Breast epithelium (tissue), 3 donors: ENCODE results near the gene AKT3.

ENCODE experiments used
- CTCF ChIP-seq, 3 donors: fragments of 450-650 bp; IDR thresholded peaks; one replicate each; pipeline ENCODE4 v1.5.1; 2016 to 2017; ENCODE audit warnings: antibody characterized with exemption in 3 of 3, mild to moderate bottlenecking in 3 of 3, moderate library complexity in 3 of 3
- POLR2A ChIP-seq: fragments of 450-650 bp; IDR thresholded peaks from one replicate; pipeline ENCODE4 v1.6.1; 2016; ENCODE audit warnings: antibody characterized with exemption, mild to moderate bottlenecking, moderate library complexity
- POLR2AphosphoS5 ChIP-seq, 3 donors: sonication (generic); formaldehyde crosslinking; IDR thresholded peaks; one replicate each; pipeline ENCODE4 v1.6.1; 2017; ENCODE audit warnings: antibody characterized with exemption in 3 of 3

DNA sequence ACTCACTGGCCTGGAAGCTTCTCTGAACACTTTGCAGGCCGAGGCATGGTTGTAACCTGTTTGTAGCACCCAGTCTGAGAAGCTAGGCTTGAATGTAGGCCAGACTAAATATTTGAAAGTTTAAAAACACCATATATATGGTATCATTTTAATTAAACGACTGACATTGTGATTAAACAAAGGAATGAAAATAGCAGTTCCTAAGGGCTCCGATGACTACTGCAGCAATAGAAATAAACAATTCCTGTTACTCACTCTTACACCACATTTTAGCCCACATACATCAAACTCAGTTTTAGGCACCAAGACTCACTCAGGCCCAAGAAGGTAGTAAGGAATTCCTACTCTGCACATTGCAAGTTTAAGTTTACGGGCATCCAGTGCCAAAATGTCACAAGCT, 281.2 kb downstream of the AKT3 start:
- TF ChIP-seq CTCF (IDR thresholded peaks at IDR 0.05) (no peak), POLR2A (no peak), POLR2AphosphoS5 (IDR thresholded peaks at IDR 0.05) (no peak)
